NCI-H460 (cell line): ENCODE data around the gene SCAPER. TPM values are rescaled to one million over a fixed set of nuclear protein-coding genes. Genes with fewer than 3 reads are reported as not detected.

Experiments
- DNase-seq: peaks from one replicate; pipeline ENCODE4 v3.0.0-alpha.2; 2016; ENCODE audit warnings: low read depth; ENCODE audit errors: extremely low read depth
- total RNA-seq: library from RNA; depleted of rRNA; stranded (reverse); fragments of >200 nt; shearing (Covaris generic); gene quantifications from 2 replicates; pipeline ENCODE4 v1.2.3, GENCODE V29; 2014

SCAPER gene
- total RNA-seq, 1 experiment from 2014 or later = 8.8 TPM

GRCh38 chr15:76345880-76346668 is 559.1 kb downstream of the SCAPER start:
- DNase-seq = no peak

DNA sequence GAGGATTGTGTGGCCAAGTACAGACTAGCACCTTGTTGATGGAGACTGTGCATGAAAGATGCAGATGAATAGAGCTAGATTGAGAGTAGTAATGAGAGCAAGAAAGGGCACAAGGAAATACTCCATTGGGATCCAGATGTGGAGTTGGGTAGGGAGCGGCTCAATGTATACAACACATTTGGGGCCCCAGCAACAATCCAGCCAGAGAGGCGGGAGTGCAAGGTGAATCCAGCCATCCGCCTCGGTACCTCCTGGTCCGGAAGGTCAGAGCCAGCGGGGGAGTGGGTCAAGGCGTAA is 559.6 kb downstream of the SCAPER start:
- no peak for DNase-seq

- no peak for DNase-seq
Measured at GRCh38 chr15:76344893-76345582, 560.1 kb downstream of the SCAPER start.

- DNase-seq = no peak
Measured at GRCh38 chr15:76343313-76343996, 561.7 kb downstream of the SCAPER start.

- no peak for DNase-seq
Measured at GRCh38 chr15:76342382-76343201, 562.5 kb downstream of the SCAPER start.

- DNase-seq = no peak
Measured at GRCh38 chr15:76342058-76342381, 563.1 kb downstream of the SCAPER start.

DNA sequence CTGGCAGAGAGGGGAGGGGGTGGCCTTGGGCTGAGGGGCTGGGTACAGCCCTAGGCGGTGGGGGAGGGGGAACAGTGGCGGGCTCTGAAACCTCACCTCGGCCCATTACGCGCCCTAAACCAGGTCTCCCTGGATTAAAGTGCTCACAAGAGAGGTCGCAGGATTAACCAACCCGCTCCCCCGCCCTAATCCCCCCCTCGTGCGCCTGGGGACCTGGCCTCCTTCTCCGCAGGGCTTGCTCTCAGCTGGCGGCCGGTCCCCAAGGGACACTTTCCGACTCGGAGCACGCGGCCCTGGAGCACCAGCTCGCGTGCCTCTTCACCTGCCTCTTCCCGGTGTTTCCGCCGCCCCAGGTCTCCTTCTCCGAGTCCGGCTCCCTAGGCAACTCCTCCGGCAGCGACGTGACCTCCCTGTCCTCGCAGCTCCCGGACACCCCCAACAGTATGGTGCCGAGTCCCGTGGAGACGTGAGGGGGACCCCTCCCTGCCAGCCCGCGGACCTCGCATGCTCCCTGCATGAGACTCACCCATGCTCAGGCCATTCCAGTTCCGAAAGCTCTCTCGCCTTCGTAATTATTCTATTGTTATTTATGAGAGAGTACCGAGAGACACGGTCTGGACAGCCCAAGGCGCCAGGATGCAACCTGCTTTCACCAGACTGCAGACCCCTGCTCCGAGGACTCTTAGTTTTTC is 563.6 kb downstream of the SCAPER start:
- DNase-seq = no peak

- no peak for DNase-seq
Measured at GRCh38 chr15:76340803-76341365, 564.3 kb downstream of the SCAPER start.

DNA sequence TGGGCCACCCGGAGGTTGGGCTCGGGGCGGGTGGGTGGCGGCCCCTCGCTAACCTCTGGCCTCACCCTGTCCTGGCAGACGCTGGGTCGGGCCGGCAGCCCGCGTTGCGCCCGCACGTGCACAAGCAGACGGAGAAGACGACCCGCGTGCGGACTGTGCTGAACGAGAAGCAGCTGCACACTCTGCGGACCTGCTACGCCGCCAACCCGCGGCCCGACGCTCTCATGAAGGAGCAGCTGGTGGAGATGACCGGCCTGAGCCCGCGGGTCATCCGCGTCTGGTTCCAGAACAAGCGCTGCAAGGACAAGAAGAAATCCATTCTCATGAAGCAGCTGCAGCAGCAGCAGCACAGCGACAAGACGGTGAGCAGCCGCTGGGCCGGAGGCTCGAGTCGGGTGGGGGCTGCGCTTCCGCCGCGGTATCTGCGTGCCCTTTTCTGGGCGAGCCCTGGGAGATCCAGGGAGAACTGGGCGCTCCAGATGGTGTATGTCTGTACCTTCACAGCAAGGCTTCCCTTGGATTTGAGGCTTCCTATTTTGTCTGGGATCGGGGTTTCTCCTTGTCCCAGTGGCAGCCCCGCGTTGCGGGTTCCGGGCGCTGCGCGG is 564.8 kb downstream of the SCAPER start:
- no peak for DNase-seq

- no peak for DNase-seq
Measured at GRCh38 chr15:76339305-76340197, 565.6 kb downstream of the SCAPER start.

DNA sequence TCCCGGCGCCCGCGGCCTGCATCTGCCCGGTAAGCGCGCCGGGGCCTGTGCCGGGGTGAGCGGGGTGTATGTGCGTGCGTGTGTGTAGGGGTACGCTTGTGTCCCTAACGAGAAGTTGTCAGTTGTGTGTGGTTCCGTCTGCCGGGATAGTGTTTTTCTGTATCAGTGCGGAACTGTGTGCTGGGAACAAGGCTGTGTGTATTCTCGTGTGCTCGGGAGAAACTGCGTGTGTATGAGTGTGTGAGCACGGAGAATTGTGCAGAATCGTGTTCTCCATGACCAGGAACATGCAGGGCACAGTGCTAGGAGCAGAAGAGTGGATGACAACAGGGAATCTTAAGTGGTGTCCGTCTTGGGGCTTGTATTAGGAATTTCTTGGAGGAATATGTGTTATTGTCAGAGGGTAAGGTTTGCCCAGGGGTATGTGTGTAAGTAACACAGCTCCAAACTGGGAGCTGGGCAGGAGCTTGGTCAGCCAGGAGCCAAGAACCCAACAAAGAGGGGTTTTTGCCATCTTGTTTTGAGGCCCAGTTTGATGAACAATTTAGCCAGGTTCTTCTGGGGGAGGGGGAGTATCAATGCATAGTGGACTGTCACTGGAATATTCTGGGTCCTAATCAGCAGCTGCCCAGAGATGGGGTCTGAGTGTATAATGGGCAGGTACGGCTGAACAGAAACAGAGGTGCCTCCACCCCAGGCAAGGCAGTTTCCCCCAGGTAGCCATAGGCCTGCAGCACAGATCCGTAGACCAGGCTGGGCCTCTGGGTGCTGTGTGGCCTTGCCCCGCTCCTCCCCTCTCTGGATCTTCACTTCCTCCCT is 566.4 kb downstream of the SCAPER start:
- DNase-seq = no peak

- DNase-seq = no peak
Measured at GRCh38 chr15:76337696-76338485, 567.2 kb downstream of the SCAPER start.

- no peak for DNase-seq
Measured at GRCh38 chr15:76337059-76337695, 568.0 kb downstream of the SCAPER start.

DNA sequence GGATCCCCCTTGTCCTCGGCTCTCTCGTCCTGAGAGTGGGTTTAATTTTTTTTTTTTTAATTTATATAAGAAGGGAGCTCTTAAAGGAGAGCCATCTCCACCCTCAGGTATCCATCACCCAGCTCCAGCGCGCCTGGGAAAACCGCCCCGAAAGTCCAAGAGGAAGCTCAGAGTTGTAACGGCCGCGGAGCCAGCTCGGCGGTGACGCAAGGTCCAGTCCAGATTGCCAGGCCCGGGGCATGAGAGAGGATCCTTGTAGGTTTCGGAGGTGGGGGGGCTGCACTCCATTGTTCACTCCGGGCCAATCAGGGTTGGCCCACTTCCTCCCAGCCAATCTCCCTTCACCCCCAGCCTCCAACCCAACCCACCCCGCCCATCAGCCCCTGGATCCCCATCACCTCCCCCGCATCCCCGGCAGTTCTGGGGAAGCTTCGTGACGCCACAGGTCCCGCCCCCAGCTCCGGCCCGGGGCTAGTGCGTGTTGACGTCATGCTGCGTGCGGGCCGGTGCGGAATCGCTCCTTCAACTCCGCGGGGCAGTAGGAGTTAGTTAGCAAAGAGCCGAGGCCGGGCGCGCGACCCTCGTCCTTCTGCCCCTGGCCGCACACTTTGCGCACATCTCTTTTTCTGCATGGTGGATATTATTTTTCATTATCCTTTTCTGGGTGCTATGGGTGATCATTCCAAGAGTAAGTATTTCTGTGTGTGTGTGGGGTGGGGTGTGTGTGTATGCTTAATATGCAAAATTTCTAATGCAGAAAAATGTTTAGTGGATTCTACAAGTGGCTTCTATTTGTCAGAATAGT is 568.7 kb downstream of the SCAPER start, which contains the start of gene ISL2:
TSS of gene ISL2 (plus strand) at position 520 of the 805 bp plus-strand sequence. CDS start at position 631, 111 bp downstream.
- peak; percentile 97 for DNase-seq
